ENCODE data around the gene PTTG1. TPM values are rescaled to one million over a fixed set of nuclear protein-coding genes. Genes with fewer than 3 reads are reported as not detected.

PTTG1 gene
- total RNA-seq, 1 experiment from 2014 or later, result 183 TPM

DNA sequence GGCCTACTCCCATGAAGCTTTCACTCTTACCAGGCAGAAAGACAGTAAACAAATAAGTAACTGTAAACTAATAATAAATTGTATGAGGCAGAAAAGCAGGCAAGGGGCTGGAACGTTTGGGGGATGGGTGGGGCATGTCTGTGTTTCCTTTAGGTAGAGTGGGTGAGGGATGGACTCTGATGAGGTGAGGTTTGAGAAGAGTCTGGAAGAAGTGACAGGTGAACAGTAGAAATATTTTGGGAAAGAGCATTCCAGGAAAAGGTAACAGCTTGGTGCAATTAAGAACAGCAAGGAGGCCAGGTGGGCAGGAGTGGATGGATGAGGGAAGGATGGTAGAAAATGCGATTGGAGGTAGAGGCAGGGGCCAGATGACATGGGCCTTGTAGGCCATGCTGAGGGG, 56.5 kb downstream of the PTTG1 start (continued):
- TF ChIP-seq YY1 (IDR thresholded peaks at IDR 0.05; ENCODE audit: extremely low read depth, insufficient replicate concordance, low read depth, low read length), result no peak

Small RNA genes within 50 kb of the gene (microRNA-seq; reads per million reads assigned to microRNA genes)
- gene MIR3142 (ENCODE audit: borderline number of aligned reads), result not detected

Other genes with a start within 250 kb of the PTTG1 start
- gene FABP6, start 192.3 kb upstream of the PTTG1 start, total RNA-seq (2021; ENCODE audit: unreplicated experiment), result 8.5 TPM
- 2.9 TPM for gene CCNJL, start 109.3 kb upstream of the PTTG1 start, total RNA-seq (2021; ENCODE audit: unreplicated experiment)
- 0.15 TPM for gene C1QTNF2, start 51.2 kb upstream of the PTTG1 start, total RNA-seq (2021; ENCODE audit: unreplicated experiment)
- gene FAM200C, start 21.8 kb upstream of the PTTG1 start, total RNA-seq (2021; ENCODE audit: unreplicated experiment), result 4.2 TPM
- 43.6 TPM for gene SLU7, start 2.8 kb upstream of the PTTG1 start, total RNA-seq (2021; ENCODE audit: unreplicated experiment)